MV-4-11 (cell line): Measurements from ENCODE around the gene C16orf78.

Experiments
- DNase-seq: peaks from one replicate; lab custom pipeline; 2025; lab: John Stamatoyannopoulos, UW

The C16orf78 gene

DNA sequence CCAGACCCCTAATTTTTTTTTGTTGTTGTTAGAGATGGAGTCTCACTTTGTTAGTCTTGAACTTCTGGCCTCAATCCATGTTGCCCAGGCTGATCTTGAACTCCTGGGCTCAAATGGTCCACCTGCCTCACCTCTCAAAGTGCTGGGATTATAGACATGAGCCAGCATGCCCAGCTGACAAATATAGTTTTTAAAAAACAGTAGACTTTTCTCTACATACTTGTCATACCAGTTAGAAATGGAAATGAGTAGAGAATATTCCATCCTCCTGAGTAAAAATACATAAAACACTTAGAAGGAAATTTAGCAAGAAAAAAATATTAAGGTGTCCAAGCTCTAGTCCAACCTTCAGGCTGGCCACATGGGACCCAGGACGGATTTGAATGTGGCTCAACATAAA is 21.4 kb downstream of the C16orf78 start:
- DNase-seq: no peak

DNA sequence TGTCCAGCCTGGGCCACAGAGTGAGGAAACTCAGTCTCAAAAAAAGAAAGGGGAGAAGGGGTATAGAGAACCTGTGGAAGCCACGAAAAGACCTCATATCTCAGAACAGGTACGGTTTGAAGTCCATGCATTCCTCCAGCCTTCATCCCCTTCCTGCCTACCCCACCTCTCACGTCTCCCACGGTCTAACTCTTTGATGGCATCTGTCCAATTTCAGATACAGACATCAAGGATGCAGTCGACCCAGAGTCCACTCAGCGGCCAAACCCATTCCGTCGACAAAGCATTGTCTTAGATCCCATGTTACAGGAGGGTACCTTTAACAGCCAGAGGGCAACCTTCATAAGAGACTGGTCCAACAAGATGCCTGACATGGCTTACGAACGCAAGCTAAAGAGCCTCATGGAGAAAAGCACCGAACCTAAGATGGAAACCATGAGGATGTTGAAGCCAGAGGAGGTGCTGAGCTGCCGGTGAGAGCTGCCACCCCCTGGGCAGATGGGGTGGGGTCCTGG is 22.7 kb downstream of the C16orf78 start:
- no peak for DNase-seq

DNA sequence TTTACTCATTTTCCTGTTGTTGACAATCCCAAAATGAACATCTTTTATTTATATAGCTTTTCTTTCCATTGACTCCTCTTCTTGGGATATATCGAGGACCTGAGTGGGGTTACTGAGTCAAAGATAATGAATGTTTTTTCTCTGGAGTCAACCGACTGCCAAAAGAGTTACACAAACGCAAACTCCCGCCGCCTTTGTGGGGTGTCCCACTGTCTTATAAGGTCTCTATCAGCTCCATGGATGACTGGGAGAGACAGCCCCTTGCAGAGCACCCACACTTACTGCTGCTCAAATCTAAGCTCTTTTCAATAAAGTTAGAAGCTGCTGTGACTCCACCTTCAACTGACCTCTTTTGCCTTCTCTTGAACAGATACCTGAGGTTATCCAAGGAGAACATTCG is 25.2 kb downstream of the C16orf78 start:
- DNase-seq: no peak

DNA sequence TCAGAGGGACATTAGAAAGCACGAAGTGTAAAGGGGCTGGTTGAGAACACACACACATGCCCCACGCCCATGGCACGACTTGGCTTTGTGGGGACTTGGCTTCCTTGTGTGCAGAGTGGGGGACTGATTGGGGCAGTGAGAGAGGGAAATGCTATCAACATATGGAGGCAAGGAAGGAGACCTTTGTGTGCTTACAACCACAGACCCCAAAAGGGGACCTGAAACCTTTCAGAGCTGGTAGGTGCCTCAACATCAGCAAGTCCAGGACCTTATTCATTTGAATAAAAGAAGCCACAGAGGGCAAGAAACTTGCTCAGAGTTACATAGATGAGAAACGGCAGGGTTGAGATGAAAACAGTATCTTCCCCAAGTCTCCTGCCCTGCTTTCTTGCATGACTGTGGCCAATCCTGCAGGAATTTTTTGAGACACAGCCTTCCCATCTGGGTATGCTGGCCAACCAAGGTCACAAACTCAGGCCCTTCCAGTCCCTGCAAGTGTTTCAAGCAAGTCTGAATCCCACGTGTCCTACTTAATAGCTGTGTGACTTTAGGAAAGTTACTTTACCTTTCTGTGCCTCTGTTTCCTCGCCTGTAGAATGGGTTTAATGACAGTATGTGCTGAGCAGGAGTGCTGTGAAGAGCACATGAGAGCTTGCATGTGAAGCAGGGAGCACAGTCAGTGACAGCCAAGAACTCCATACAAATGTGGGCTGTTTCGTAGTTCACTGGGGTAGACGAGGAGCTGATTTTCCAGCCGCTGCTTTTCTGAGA is 26.2 kb downstream of the C16orf78 start:
- peak; percentile 63 for DNase-seq

DNA sequence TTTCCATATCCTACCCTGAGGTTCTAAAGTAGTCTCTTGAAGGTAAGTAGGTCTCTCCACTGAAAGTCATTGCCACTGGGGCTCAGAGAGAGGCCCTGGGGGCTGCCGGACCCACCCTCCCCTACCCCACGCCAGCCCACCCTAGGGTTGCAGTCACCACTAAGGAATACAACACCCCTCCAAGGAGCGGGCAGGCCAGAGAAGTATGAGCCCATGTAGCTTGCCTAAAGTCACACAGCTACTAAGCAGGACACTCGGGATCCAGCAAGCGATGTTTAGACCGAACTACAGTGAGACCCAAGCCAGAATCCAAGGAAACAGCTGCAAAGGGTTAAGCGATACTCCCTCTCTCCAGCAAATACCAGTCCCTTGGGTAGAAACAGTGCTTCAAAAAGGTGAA is 27.0 kb downstream of the C16orf78 start:
- DNase-seq: no peak

DNA sequence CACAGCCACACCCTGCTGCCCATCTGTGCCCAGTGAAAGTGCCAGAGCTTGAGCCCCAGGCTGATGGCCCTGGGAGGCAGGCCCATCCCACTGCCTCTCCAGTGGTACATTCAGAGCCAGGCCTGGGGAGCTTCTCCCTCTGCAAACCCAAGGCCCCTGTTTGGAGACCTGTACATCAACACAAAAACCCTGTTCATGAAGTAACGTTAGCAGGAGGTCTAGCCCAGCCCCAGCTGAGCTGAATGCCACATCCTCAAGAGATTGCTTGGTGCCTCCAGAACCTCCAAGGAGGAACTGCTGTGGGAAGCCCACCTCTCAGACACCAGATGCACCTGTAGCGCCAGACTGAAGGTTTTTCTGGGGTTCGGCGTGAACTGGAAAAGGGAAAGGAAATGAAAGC is 31.5 kb downstream of the C16orf78 start:
- DNase-seq: no peak

DNA sequence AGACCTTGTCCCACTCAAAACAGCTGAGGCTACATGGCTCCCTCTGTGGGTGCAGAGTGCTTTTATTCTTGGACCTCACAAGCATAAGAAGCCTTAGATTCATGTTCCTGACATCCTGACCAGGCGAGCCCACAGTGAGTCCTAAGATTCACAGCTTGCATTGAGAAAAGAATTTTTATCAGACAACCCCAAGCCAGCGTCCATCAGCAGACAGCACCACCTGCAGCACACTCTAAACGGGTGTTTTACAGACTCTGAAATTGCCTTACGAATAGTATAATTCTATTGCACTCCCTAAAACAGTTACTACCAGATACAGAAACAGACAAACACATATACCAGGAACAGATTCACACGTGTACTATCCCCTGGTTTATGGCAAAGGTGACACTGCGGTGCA is 31.9 kb downstream of the C16orf78 start:
- DNase-seq: no peak

DNA sequence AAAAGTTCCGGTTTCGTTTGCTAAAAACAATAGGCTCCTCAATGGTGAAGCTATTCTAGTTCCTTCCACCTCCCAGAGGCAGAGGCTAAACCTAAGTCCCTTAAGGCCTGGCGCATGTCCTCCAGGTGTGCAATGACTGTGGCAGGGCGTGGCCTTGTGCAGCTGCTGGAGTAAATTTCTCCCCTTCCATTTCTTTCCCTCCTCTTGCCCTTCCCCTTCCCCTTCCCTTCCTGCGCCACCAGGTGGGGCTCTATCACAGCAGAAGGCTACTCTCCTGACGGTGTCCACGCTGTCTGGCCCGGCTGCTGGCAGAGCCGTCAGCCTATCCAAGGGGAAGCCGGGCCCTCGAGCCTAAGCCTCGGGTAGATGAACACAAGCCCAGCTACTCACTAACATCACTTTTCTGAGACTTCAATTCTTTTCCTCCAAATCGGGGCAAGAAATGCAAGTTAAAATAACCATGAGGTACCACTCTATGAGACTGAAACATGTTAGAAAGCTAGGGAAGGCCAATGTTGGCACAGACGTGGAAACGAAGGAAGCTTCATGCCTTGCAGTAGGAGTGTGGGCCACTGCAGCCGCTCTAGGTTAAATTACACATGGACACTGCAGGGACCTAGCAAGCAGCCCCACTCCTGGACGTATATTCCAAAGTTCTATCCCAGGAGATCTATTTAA is 34.4 kb downstream of the C16orf78 start:
- DNase-seq: peak; percentile 52

DNA sequence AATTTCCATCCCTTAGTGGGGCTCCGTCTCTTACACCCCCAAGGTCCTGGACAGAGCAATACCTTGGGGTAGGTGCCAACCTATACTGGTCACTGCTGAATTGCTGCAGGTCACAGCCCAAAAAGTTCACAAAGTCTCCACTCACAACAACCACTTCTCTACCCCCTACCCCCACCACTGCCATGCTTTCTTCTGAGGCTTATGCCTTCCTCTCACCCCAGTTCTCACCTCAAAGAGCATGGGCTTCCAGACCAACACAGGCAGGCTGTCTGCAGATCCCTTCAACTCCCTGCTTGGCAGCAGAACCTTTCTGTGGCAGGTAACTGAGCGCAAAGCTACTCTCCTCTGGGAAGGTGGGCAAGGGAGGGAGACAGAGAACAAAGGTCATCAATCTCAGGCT is 35.5 kb downstream of the C16orf78 start:
- no peak for DNase-seq

DNA sequence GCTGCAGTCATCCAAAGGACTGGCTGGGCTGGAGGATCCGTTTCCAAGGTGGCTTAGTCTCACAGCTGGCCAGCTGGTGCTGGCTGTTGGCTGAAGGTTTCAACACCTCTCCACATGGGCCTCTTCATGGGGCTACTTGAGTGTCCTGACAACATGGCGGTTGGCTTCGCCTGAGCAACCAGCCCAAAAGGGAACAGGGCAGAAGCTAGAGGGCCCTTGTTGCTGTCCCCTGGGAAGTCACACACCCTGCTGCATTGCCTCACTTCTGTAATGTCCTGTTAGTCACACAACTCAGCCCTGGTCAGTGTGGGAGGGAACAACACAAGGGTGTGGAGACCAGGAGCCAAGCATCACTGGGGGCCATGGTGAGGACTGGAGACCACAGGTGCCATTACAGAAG is 36.6 kb downstream of the C16orf78 start:
- no peak for DNase-seq

DNA sequence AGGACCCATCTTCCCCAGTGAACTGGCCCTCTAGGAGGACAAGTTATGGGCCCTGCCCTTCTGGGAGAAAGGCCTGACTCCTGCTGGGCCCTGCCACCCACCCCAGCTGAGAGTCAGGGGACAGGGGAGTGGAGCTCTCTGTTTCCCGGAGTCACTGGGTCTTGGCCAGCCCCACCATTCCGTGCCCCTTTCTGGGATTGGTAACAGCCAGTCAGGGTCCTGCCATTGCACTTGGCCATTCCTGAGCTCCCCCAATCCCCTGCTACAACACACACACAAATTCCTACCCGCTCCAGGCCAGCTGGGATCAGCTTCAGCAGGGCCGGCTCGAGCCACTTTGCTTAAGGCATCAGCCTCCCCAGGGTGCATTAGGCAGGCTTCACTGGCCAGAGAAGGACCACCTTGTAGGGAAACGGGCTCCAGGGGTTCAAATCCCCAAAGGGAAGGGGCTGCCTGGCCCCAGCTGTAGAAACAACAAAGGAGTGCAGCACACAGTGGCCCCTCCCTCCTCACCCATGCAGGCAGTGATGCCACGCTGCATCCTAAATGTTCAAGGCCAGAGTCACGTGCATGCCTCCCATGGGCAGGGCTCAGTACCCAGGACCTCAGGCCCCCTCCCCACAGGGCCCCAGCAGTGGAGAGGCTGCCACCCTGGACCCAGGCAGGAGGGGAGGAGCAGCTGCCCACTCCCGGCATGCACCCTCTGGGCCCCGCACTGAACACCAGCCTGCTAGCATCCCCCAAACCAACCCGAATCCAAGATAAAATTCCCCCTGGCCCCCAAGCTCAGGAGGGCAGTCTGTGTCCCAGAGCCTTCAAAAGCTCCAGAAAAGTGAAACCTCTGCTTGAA is 37.7 kb downstream of the C16orf78 start:
- no peak for DNase-seq

DNA sequence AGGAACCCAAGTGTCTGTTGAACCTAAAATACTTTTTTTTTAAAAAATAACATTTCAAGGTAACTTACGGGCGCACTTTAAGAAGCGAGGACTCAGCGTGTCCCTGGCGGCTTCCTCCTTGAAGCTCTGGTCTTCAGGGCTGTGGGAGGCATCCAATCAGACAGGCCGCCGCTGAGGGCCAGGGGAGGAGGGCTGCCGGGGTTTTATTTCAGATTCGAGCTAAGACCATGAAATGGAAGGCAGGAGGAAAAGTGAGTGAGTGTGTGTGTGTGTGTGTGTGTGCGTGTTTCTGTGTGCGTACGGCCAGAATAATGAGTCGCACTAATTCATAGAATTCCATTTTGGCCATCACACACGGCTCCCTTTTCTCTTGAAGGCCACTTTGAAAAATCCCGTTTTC is 41.1 kb downstream of the C16orf78 start:
- no peak for DNase-seq

DNA sequence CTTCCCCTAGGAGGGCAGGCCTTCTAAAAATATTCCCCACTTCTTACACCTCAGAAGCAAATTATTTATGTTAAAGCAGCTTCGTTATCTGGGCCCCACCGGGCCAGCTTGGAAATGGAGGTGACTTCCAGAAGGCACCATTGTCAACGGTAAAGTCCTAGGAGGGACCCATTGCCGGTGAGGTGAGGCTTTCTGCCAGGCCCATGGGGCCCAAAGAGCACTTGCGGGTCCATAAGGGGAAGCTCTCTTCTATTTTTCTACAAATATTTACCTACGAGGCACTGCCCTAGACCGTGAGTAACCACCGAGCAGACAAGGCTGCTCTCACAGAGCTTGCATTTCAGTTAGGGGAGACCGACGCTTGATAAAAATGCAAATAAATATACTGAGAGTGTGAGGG is 41.5 kb downstream of the C16orf78 start:
- no peak for DNase-seq

DNA sequence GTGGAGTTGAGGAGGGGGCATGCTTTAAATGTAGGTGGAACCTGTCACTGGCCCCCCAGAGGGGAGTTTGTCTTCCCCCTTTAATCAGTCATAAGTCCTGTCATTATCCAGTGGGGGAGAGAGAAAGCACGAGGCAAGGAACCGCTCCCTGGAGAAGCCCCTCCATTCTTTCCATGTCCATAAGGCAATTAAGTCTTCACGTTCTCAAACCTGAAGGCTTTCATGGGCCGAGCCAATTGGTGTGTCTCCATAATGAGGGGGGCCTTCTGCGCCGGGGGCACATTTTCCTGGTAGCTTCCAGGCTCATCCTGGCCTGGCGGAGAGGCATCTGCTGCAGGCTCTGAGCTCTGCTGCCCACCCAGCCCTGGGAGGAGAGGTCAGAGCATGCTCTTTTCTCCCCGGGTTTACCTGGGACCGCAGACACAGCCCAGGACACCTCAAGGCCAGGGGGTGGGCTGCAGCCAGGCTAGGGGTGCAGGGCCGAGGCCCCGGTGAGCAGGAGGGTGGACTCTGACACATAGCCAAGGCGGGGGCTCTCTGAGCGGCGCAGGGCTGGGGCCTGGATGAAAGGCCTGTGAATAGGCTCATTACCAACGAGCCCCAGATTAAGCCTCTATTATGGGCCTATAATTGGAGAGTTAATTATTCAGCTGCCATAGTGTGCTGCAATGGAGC is 42.5 kb downstream of the C16orf78 start:
- DNase-seq: no peak

DNA sequence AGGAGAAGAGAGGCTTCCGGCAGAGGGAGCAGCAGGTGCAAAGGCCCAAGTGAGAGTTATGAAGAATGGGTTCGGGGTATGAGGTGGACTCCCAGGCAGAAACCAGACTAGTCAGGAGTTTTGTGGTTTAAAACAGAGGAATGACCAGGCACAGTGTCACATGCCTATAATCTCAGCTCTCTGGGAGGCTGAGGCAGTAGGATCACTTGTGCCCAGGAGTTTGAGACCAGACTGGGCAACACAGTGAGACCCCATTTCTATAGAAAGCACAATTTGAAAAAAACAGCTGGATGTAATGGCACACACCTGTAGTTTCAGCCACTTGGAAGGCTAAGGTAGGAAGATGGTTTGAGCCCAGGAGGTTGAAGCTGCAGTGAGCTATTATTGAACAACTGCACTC is 43.8 kb downstream of the C16orf78 start:
- DNase-seq: no peak

DNA sequence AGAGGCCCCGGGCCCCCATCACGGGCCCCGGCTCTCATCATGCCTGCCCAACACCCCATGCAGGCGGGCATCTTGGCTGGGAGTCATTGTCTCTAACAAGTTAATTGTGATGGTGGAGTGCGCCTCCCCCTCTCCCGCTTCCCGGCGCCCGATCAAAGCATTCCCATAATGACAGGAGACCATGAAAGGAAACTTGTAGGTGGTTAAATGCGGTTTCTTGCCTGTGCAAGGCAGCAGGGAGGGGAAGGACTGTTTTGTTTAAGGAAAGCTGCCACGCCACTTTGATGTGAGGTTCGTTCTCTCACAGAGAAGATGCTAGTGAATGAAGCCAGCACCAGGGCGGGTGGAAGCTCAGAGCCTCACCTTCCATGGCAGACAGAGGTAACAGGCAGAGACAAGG is 45.4 kb downstream of the C16orf78 start:
- no peak for DNase-seq

DNA sequence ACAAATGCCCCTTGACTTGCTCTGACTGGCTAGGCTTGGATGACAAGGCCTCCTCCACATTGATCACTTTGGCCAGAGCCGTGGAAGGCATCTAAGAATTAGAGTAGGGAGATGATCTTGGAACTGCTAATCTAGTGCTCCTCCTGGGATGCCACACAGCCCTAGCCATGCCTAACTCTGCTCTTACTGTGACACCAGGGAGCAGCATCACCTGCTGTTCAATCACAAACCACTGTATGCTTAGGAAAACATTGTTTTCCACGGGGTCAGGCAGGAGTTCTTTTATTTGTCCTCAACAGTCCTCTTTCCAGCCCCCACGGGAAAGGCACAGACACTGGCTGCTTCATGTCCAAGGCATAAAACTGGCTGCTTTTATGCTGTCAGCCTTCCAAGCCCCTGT is 46.3 kb downstream of the C16orf78 start:
- DNase-seq: no peak

DNA sequence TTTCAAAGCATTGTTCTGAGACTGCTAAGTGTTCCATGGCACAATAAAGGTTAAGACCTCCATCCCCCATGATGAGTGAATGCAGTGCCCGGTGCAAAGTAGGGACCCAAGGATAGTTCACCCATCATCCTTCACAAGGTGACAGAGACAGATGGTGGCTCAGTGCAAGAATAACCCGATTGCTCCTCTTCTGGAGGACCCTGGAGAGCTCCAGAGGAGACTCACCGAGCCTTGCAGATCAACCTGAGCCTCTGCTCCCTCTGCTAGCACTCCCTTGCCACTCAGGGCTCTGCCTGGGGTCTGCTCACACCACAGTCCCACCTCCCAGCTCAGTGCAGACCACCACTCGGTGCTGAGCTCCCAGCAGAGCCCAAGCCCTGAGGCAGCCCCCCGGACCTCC is 49.3 kb downstream of the C16orf78 start:
- DNase-seq: no peak

DNA sequence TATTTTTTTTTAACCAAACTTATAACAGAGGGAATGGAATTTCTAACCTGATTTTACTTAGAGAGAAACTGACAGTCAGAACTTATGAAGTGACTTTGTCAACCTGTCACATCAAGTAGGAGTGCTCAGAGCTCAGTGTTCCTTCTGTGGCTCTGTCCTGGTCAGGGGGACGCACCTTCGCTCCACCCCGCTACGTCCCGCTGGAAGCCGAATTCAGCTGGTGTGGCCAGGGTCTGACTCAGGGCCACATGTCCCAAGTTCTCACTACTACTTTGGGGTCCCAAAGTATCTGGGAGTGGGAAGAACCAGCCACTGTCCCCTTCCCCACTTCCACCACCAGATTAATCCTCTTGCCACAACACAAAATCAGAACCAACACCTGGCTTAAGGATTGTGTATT is 51.4 kb downstream of the C16orf78 start:
- no peak for DNase-seq

DNA sequence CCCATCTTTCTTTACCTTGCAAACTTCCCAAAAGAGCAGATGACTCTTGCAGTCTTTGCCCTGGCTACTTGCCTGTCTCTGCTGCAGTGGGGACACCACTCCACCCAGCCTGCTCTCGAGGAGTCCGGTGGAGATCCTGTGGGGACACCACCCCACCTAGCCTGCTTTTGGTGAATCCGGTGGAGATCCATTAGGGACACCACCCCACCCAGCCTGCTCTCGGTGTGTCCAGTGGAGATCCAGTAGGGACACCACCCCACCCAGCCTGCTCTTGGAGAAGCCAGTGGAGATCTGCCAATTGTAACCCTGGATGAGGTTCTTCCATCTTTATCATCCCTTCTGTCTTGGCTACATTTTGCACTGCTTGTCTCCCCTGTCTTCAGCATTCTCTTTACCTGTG is 54.2 kb downstream of the C16orf78 start:
- no peak for DNase-seq

DNA sequence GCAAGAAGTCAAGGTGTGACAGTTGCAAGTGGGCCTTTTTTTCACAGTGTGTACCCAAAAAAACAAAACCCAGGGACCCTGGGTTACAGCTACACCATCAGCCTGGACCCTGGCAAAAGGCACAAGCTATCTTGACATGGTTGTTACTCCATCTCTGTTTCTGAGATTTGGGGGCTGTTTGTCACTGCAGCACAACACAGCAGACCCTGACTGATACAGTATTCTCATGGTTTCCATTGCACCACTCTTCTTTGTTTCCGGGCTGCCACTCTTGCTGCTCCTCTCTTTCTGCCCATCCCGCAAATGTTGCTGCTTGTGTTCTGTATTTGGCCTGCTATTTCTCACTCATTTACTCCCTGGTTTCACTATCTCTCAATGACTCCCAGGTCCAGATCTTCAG is 55.2 kb downstream of the C16orf78 start:
- no peak for DNase-seq

DNA sequence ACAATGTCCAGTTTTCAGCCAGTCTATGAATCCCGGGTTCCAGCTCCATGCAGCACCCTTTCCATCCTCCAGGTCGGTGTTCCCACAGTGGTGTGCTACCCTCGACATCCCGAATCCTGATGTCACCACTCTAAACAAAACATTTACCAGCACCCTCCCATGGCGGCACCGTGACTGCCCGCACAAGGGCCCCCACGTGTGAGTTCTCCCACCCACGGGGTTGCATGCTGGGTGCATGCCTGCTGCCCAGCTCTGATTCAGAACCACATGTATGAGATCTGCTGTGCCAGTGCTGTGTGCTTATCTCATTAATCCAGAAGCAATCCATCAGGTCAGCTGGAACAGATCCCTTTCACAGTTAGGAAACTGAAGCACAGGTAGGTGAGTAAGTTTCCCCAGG is 57.4 kb downstream of the C16orf78 start:
- no peak for DNase-seq
